GM23338 (cell line): ENCODE results near the gene NPC1L1.

Source experiments
- EZH2phosphoT487 ChIP-seq: fragments of 200-600 bp; sonication (generic); IDR thresholded peaks from one replicate; pipeline ENCODE4 v1.8.1; 2018; ENCODE audit warnings: antibody characterized with exemption; ENCODE audit not compliant: unreplicated experiment
- ZNF114 ChIP-seq: fragments of 250-450 bp; sonication (Bioruptor Pico); IDR thresholded peaks from 2 replicates; pipeline ENCODE4 v1.5.0; 2020; ENCODE audit warnings: mild to moderate bottlenecking, moderate library complexity
- TF ChIP-seq, protein P1 (sequence below), 2 experiments: fragments of 200-600 bp in 1 of 2; sonication (generic) in 1 of 2; conservative IDR thresholded peaks; 2 replicates each; pipeline versions ENCODE4 v1.5.1 to v1.6.1; 2016 to 2017; ENCODE audit warnings: antibody characterized with exemption in 2 of 2, low read depth in 2 of 2, mild to moderate bottlenecking in 2 of 2, moderate library complexity in 1 of 2
- TF ChIP-seq, protein P2 (sequence below): IDR thresholded peaks from one replicate; pipeline ENCODE4 v1.6.1; 2018; ENCODE audit warnings: antibody characterized with exemption; ENCODE audit not compliant: unreplicated experiment

DNA sequence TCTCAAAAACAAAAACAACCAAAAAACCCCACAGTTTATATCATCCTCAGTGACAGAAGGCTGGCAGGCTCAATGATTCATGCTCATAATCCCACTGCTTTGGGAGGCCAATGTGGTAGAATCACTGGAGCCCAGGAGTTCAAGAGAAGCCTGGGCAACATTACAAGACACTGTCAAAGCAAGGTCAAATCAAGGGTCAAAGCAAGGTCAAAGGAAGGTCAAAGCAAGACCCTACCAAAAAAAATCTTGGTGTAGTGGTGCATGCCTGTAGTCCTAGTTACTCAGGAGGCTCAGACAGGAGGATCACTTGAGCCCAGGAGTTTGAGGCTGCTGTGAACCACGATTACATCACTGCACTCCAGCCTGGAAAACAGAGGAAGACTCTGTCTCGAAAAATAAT is 14.2 kb upstream of the NPC1L1 start:
- TF ChIP-seq, protein P1, sequence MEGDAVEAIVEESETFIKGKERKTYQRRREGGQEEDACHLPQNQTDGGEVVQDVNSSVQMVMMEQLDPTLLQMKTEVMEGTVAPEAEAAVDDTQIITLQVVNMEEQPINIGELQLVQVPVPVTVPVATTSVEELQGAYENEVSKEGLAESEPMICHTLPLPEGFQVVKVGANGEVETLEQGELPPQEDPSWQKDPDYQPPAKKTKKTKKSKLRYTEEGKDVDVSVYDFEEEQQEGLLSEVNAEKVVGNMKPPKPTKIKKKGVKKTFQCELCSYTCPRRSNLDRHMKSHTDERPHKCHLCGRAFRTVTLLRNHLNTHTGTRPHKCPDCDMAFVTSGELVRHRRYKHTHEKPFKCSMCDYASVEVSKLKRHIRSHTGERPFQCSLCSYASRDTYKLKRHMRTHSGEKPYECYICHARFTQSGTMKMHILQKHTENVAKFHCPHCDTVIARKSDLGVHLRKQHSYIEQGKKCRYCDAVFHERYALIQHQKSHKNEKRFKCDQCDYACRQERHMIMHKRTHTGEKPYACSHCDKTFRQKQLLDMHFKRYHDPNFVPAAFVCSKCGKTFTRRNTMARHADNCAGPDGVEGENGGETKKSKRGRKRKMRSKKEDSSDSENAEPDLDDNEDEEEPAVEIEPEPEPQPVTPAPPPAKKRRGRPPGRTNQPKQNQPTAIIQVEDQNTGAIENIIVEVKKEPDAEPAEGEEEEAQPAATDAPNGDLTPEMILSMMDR (conservative IDR thresholded peaks at IDR 0.05; ENCODE audit: low read depth in 2 of 2), result no peak
- TF ChIP-seq ZNF114 (CRISPR knock-in tag) (no peak), EZH2phosphoT487 (no peak)
- TF ChIP-seq, protein P2, sequence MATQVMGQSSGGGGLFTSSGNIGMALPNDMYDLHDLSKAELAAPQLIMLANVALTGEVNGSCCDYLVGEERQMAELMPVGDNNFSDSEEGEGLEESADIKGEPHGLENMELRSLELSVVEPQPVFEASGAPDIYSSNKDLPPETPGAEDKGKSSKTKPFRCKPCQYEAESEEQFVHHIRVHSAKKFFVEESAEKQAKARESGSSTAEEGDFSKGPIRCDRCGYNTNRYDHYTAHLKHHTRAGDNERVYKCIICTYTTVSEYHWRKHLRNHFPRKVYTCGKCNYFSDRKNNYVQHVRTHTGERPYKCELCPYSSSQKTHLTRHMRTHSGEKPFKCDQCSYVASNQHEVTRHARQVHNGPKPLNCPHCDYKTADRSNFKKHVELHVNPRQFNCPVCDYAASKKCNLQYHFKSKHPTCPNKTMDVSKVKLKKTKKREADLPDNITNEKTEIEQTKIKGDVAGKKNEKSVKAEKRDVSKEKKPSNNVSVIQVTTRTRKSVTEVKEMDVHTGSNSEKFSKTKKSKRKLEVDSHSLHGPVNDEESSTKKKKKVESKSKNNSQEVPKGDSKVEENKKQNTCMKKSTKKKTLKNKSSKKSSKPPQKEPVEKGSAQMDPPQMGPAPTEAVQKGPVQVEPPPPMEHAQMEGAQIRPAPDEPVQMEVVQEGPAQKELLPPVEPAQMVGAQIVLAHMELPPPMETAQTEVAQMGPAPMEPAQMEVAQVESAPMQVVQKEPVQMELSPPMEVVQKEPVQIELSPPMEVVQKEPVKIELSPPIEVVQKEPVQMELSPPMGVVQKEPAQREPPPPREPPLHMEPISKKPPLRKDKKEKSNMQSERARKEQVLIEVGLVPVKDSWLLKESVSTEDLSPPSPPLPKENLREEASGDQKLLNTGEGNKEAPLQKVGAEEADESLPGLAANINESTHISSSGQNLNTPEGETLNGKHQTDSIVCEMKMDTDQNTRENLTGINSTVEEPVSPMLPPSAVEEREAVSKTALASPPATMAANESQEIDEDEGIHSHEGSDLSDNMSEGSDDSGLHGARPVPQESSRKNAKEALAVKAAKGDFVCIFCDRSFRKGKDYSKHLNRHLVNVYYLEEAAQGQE, result no peak
